ENCODE measurements around the gene JARID2. TPM values are rescaled to one million over a fixed set of nuclear protein-coding genes. Genes with fewer than 3 reads are reported as not detected.

Gene JARID2
- total RNA-seq, 1 experiment from 2014 or later, result 23.6 TPM

DNA sequence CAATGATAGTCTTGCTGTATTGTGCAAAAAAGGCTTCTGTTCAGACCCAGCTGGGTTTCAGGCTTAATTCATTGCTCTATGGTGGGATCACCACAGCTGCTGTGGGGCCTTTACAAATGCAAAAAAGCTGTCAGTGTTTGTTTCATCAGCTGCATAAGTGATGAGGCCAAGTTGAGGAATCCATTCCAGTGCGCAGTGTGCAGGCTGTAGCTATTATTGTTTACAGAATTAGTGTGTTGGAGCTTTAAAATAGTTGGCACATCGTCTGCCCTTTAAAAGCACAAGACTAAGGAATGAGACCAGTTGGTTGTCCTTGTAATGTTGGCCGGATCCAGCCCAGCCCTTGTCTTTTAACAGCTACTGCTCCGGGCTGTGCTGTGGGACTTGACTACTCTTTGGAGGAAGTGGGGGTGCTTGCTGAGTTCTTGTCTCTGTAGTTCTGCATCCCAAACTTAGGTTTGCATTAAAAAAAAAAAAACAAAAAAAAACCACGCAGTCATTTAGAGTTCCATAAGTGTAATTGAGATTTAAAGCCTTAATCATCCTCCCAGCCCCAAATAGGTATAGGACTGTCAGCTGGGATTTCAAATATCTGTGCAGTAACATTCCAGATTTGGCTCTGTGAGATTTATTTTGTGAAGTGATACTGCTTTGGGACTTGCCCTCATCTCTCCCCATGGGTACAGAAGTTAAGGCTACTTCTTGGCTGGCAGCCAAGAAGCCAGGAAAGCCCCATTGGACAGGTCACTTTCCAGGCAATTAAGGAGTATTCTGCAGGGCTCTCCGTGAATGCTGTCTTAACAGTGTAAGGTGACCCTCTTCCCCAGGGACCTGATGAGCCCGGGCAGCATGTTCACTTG is 19.3 kb downstream of the JARID2 start:
- DNase-seq (ENCODE audit: low read depth, low spot score), result no peak
- CTCF ChIA-PET, result no interaction called here
- no peak overlapping the region for H3K27ac ChIP-seq (ENCODE audit: low read depth, low read length)

More for the DNA sequence above, 19.3 kb downstream of the JARID2 start:
- Histone ChIP-seq H3K9ac (ENCODE audit: low read length) (no peak overlapping the region), H3K9me2 (ENCODE audit: insufficient read depth) (no peaks in the 10 kb centered on the region), H3K36me3 (ENCODE audit: control insufficient read depth in 1 of 2, insufficient read depth in 2 of 2, low read length in 2 of 2) (no peaks in the 10 kb centered on the region), H3K27me3 (ENCODE audit: insufficient read depth, low read length) (no peaks in the 10 kb centered on the region), H3K4me3 (replicated peaks in 1 of 2; ENCODE audit: low read depth in 1 of 2, low read length in 2 of 2) (no peak overlapping the region), H3K9me3 (ENCODE audit: control insufficient read depth in 1 of 2, insufficient read depth in 1 of 2, low read depth in 1 of 2, low read length in 2 of 2) (no peaks in the 10 kb centered on the region), H4K20me1 (ENCODE audit: insufficient read depth) (no peaks in the 10 kb centered on the region), H3K4me1 (ENCODE audit: control insufficient read depth in 1 of 2, insufficient read depth in 2 of 2, low read length in 2 of 2) (peaks cover 0 to 9% of the 10 kb centered on the region in 2 experiments; a peak in 1 of 4 replicates), H3K79me2 (ENCODE audit: insufficient read depth, low read length) (peaks cover 98% of the 10 kb centered on the region), H2AFZ (ENCODE audit: low read depth, low read length, poor library complexity, severe bottlenecking) (no peak overlapping the region), H3K4me2 (ENCODE audit: low read length) (no peak overlapping the region)
- BruUV-seq (replicated peaks), result no TSS peak
- RAD21 ChIA-PET (ENCODE audit: low non-redundant PET in 1 of 2, low total read pairs in 2 of 2, uncharacterized antibody in 2 of 2, unreplicated experiment in 2 of 2), result no interaction called here
- POLR2A ChIA-PET, result no interaction called here
- no peak for ATAC-seq
- TF ChIP-seq EZH2 (IDR thresholded peaks at IDR 0.05) (no peak), RAD21 (IDR thresholded peaks at IDR 0.05; ENCODE audit: low read depth) (no peak), EZH2phosphoT487 (IDR thresholded peaks at IDR 0.05; ENCODE audit: borderline replicate concordance) (no peak), POLR2A (IDR thresholded peaks at IDR 0.05; ENCODE audit: borderline replicate concordance, extremely low read depth, insufficient read depth, insufficient read length) (no peak), SP1 (IDR thresholded peaks at IDR 0.05; ENCODE audit: low read depth) (no peak), CEBPB (IDR thresholded peaks at IDR 0.05; ENCODE audit: low read depth) (no peak), ELF1 (IDR thresholded peaks at IDR 0.05; ENCODE audit: borderline replicate concordance, low read depth) (no peak), POLR2AphosphoS5 (IDR thresholded peaks at IDR 0.05; ENCODE audit: low read depth, low read length) (no peak), TCF7L2 (IDR thresholded peaks at IDR 0.05; ENCODE audit: borderline replicate concordance, extremely low read depth, insufficient read depth, insufficient read length) (no peak), EGR1 (IDR thresholded peaks at IDR 0.05; ENCODE audit: low read depth) (no peak)
- TF ChIP-seq, protein P1, sequence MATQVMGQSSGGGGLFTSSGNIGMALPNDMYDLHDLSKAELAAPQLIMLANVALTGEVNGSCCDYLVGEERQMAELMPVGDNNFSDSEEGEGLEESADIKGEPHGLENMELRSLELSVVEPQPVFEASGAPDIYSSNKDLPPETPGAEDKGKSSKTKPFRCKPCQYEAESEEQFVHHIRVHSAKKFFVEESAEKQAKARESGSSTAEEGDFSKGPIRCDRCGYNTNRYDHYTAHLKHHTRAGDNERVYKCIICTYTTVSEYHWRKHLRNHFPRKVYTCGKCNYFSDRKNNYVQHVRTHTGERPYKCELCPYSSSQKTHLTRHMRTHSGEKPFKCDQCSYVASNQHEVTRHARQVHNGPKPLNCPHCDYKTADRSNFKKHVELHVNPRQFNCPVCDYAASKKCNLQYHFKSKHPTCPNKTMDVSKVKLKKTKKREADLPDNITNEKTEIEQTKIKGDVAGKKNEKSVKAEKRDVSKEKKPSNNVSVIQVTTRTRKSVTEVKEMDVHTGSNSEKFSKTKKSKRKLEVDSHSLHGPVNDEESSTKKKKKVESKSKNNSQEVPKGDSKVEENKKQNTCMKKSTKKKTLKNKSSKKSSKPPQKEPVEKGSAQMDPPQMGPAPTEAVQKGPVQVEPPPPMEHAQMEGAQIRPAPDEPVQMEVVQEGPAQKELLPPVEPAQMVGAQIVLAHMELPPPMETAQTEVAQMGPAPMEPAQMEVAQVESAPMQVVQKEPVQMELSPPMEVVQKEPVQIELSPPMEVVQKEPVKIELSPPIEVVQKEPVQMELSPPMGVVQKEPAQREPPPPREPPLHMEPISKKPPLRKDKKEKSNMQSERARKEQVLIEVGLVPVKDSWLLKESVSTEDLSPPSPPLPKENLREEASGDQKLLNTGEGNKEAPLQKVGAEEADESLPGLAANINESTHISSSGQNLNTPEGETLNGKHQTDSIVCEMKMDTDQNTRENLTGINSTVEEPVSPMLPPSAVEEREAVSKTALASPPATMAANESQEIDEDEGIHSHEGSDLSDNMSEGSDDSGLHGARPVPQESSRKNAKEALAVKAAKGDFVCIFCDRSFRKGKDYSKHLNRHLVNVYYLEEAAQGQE (IDR thresholded peaks at IDR 0.05; ENCODE audit: low read depth), result no peak
- TF ChIP-seq, protein P2, sequence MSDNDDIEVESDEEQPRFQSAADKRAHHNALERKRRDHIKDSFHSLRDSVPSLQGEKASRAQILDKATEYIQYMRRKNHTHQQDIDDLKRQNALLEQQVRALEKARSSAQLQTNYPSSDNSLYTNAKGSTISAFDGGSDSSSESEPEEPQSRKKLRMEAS (IDR thresholded peaks at IDR 0.05), result no peak
- TF ChIP-seq, protein P3, sequence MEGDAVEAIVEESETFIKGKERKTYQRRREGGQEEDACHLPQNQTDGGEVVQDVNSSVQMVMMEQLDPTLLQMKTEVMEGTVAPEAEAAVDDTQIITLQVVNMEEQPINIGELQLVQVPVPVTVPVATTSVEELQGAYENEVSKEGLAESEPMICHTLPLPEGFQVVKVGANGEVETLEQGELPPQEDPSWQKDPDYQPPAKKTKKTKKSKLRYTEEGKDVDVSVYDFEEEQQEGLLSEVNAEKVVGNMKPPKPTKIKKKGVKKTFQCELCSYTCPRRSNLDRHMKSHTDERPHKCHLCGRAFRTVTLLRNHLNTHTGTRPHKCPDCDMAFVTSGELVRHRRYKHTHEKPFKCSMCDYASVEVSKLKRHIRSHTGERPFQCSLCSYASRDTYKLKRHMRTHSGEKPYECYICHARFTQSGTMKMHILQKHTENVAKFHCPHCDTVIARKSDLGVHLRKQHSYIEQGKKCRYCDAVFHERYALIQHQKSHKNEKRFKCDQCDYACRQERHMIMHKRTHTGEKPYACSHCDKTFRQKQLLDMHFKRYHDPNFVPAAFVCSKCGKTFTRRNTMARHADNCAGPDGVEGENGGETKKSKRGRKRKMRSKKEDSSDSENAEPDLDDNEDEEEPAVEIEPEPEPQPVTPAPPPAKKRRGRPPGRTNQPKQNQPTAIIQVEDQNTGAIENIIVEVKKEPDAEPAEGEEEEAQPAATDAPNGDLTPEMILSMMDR (IDR thresholded peaks at IDR 0.05 in 2 of 3, conservative IDR thresholded peaks at IDR 0.05 in 1 of 3; ENCODE audit: borderline replicate concordance in 1 of 3, insufficient read depth in 1 of 3, low read depth in 2 of 3, low read length in 2 of 3), result no peak
- intact Hi-C loops (cut with micrococcal nuclease), result no loop called here
